WTC11 (cell line): ENCODE measurements around the gene FHIT. TPM values are rescaled to one million over a fixed set of nuclear protein-coding genes. Genes with fewer than 3 reads are reported as not detected.

Source experiments
- ATAC-seq: fragments of 200-7000 bp; cut with Tn5 transposase; 2 replicates; pipeline ENCODE4 v1.10.0; 2021; ENCODE audit warnings: mild to moderate bottlenecking, moderate library complexity
- CTCF ChIA-PET: fragments of 300-600 bp; sonication (Branson Sonifier 250); formaldehyde crosslinking; loops from one replicate; lab custom pipeline; 2021; ENCODE audit warnings: antibody characterized with exemption; lab: Charles Lee
- POLR2A ChIA-PET: fragments of 350-600 bp; sonication (Branson Sonifier 250); formaldehyde crosslinking; loops from one replicate; lab custom pipeline; 2021; ENCODE audit warnings: antibody characterized with exemption; lab: Charles Lee
- DNase-seq: peaks from one replicate; pipeline ENCODE4 v3.0.0; 2021; ENCODE audit warnings: low spot score
- H3K27ac Mint-ChIP-seq: 2 replicates; pipeline ENCODE4 v1.8.0; 2021; ENCODE audit warnings: mixed read lengths
- H3K27me3 Mint-ChIP-seq: 2 replicates; pipeline ENCODE4 v1.8.0; 2021; ENCODE audit warnings: low read depth, mild to moderate bottlenecking, moderate library complexity, mixed read lengths
- H3K36me3 Mint-ChIP-seq: 2 replicates; pipeline ENCODE4 v1.8.0; 2021; ENCODE audit warnings: mixed read lengths
- H3K4me1 Mint-ChIP-seq: 2 replicates; pipeline ENCODE4 v1.8.0; 2022; ENCODE audit warnings: mixed read lengths
- H3K4me3 Mint-ChIP-seq: 2 replicates; pipeline ENCODE4 v1.8.0; 2021; ENCODE audit warnings: mild to moderate bottlenecking, moderate library complexity, mixed read lengths
- H3K9me3 Mint-ChIP-seq: 2 replicates; pipeline ENCODE4 v1.8.0; 2021; ENCODE audit warnings: mixed read lengths
- ARID4B ChIP-seq: sonication (generic); formaldehyde crosslinking; IDR thresholded peaks from 2 replicates; pipeline ENCODE4 v1.8.0; 2023; ENCODE audit warnings: missing genetic modification reagents, mild to moderate bottlenecking, borderline replicate concordance
- ATF1 ChIP-seq: sonication (generic); formaldehyde crosslinking; IDR thresholded peaks from 2 replicates; pipeline ENCODE4 v1.8.1; 2023; ENCODE audit warnings: mild to moderate bottlenecking, moderate library complexity, missing genetic modification reagents
- ATF3 ChIP-seq: sonication (generic); formaldehyde crosslinking; conservative IDR thresholded peaks from 2 replicates; pipeline ENCODE4 v1.8.1; 2022; ENCODE audit warnings: mild to moderate bottlenecking, missing genetic modification reagents
- ESRRA ChIP-seq: sonication (generic); formaldehyde crosslinking; IDR thresholded peaks from 2 replicates; pipeline ENCODE4 v1.8.1; 2022; ENCODE audit warnings: mild to moderate bottlenecking, missing genetic modification reagents, borderline replicate concordance
- FOXP4 ChIP-seq: sonication (generic); formaldehyde crosslinking; IDR thresholded peaks from 2 replicates; pipeline ENCODE4 v1.8.0; 2022; ENCODE audit warnings: mild to moderate bottlenecking, missing genetic modification reagents
- GTF2I ChIP-seq: fragments of 250-450 bp; sonication (Bioruptor Pico); conservative IDR thresholded peaks from 2 replicates; pipeline ENCODE4 v1.4.0; 2021; ENCODE audit warnings: mild to moderate bottlenecking
- HMGA2 ChIP-seq: fragments of 250-450 bp; sonication (Bioruptor Pico); IDR thresholded peaks from 2 replicates; pipeline ENCODE4 v1.4.0; 2021; ENCODE audit warnings: mild to moderate bottlenecking, moderate library complexity
- IRF1 ChIP-seq: sonication (generic); formaldehyde crosslinking; IDR thresholded peaks from 2 replicates; pipeline ENCODE4 v1.8.0; 2023; ENCODE audit warnings: missing genetic modification reagents
- IRF2 ChIP-seq: sonication (generic); formaldehyde crosslinking; IDR thresholded peaks from 2 replicates; pipeline ENCODE4 v1.8.0; 2022; ENCODE audit warnings: low read depth, missing genetic modification reagents, borderline replicate concordance
- JUN ChIP-seq: sonication (generic); formaldehyde crosslinking; IDR thresholded peaks from 2 replicates; pipeline ENCODE4 v1.8.0; 2023; ENCODE audit warnings: mild to moderate bottlenecking, missing genetic modification reagents
- KAT7 ChIP-seq: sonication (generic); formaldehyde crosslinking; IDR thresholded peaks from 2 replicates; pipeline ENCODE4 v1.8.1; 2023; ENCODE audit warnings: missing genetic modification reagents, mild to moderate bottlenecking, borderline replicate concordance
- MLX ChIP-seq: sonication (generic); formaldehyde crosslinking; IDR thresholded peaks from 2 replicates; pipeline ENCODE4 v1.8.1; 2023; ENCODE audit warnings: mild to moderate bottlenecking, missing genetic modification reagents, moderate library complexity
- NFATC4 ChIP-seq: fragments of 250-450 bp; sonication (Bioruptor Pico); IDR thresholded peaks from 2 replicates; pipeline ENCODE4 v1.9.0; 2021; ENCODE audit warnings: mild to moderate bottlenecking
- NFE2L1 ChIP-seq: sonication (generic); formaldehyde crosslinking; IDR thresholded peaks from 2 replicates; pipeline ENCODE4 v1.8.1; 2023; ENCODE audit warnings: missing genetic modification reagents
- OVOL2 ChIP-seq: fragments of 250-450 bp; sonication (Bioruptor Pico); IDR thresholded peaks from 2 replicates; pipeline ENCODE4 v1.9.0; 2021; ENCODE audit warnings: mild to moderate bottlenecking, borderline replicate concordance
- RORB ChIP-seq: fragments of 250-450 bp; sonication (Bioruptor Pico); IDR thresholded peaks from 2 replicates; pipeline ENCODE4 v1.9.0; 2021; ENCODE audit warnings: mild to moderate bottlenecking
- SOX15 ChIP-seq: fragments of 250-450 bp; sonication (Bioruptor Pico); IDR thresholded peaks from 2 replicates; pipeline ENCODE4 v1.9.0; 2021; ENCODE audit warnings: mild to moderate bottlenecking
- TEAD1 ChIP-seq: sonication (generic); formaldehyde crosslinking; IDR thresholded peaks from 2 replicates; pipeline ENCODE4 v1.8.0; 2022; ENCODE audit warnings: mild to moderate bottlenecking, missing genetic modification reagents
- TEAD4 ChIP-seq: sonication (generic); formaldehyde crosslinking; IDR thresholded peaks from 2 replicates; pipeline ENCODE4 v1.8.0; 2022; ENCODE audit warnings: mild to moderate bottlenecking, missing genetic modification reagents
- USF2 ChIP-seq: sonication (generic); formaldehyde crosslinking; IDR thresholded peaks from 2 replicates; pipeline ENCODE4 v1.8.1; 2023; ENCODE audit warnings: mild to moderate bottlenecking, missing genetic modification reagents, moderate library complexity
- ZNF138 ChIP-seq: sonication (generic); formaldehyde crosslinking; conservative IDR thresholded peaks from 2 replicates; pipeline ENCODE4 v1.8.1; 2022; ENCODE audit warnings: mild to moderate bottlenecking, moderate library complexity, missing genetic modification reagents
- ZNF263 ChIP-seq: sonication (generic); formaldehyde crosslinking; IDR thresholded peaks from 2 replicates; pipeline ENCODE4 v1.8.1; 2022; ENCODE audit warnings: low read depth, mild to moderate bottlenecking, moderate library complexity, missing genetic modification reagents
- ZNF423 ChIP-seq: fragments of 250-450 bp; sonication (Bioruptor Pico); IDR thresholded peaks from 2 replicates; pipeline ENCODE4 v2.1.2; 2022; ENCODE audit warnings: mild to moderate bottlenecking, moderate library complexity
- total RNA-seq: library from RNA; stranded (reverse); gene quantifications from 3 replicates; pipeline ENCODE4 v1.2.3, GENCODE V29; 2021
- TF ChIP-seq, protein P1 (sequence below): sonication (generic); formaldehyde crosslinking; IDR thresholded peaks from 2 replicates; pipeline ENCODE4 v1.8.1; 2022; ENCODE audit warnings: low read depth, missing genetic modification reagents, borderline replicate concordance
- TF ChIP-seq, protein P2 (sequence below): fragments of 250-450 bp; sonication (Bioruptor Pico); IDR thresholded peaks from 2 replicates; pipeline ENCODE4 v1.9.0; 2021; ENCODE audit warnings: mild to moderate bottlenecking

FHIT gene
- total RNA-seq, 1 experiment from 2014 or later = 2.6 TPM

- H3K4me1 Mint-ChIP-seq = peaks cover 9% of the 10 kb centered on the region
- ATAC-seq (no peak), DNase-seq (no peak)
- TF ChIP-seq TEAD1 = no peak
- TF ChIP-seq ZNF263 (CRISPR knock-in tag) = no peak
- TF ChIP-seq ATF1 = no peak
- no peak for TF ChIP-seq ATF3 (CRISPR knock-in tag)
- no peak for TF ChIP-seq ZNF138 (CRISPR knock-in tag)
- TF ChIP-seq SOX15 = no peak
- no peak for TF ChIP-seq FOXP4
- TF ChIP-seq, protein P1, sequence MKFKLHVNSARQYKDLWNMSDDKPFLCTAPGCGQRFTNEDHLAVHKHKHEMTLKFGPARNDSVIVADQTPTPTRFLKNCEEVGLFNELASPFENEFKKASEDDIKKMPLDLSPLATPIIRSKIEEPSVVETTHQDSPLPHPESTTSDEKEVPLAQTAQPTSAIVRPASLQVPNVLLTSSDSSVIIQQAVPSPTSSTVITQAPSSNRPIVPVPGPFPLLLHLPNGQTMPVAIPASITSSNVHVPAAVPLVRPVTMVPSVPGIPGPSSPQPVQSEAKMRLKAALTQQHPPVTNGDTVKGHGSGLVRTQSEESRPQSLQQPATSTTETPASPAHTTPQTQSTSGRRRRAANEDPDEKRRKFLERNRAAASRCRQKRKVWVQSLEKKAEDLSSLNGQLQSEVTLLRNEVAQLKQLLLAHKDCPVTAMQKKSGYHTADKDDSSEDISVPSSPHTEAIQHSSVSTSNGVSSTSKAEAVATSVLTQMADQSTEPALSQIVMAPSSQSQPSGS (CRISPR knock-in tag) = no peak
- TF ChIP-seq NFE2L1 = no peak
- TF ChIP-seq RORB (CRISPR knock-in tag) = no peak
- ChIA-PET CTCF (no interaction called here), POLR2A (no interaction called here)
- H3K27ac Mint-ChIP-seq = no peak overlapping the region
- no peak overlapping the region for H3K4me3 Mint-ChIP-seq
- peaks cover 44% of the 10 kb centered on the region for H3K36me3 Mint-ChIP-seq
- peaks cover 45% of the 10 kb centered on the region for H3K9me3 Mint-ChIP-seq
- no peaks in the 10 kb centered on the region for H3K27me3 Mint-ChIP-seq
Observed at GRCh38 chr3:60707452-60708020, 543.7 kb downstream of the FHIT start.

DNA sequence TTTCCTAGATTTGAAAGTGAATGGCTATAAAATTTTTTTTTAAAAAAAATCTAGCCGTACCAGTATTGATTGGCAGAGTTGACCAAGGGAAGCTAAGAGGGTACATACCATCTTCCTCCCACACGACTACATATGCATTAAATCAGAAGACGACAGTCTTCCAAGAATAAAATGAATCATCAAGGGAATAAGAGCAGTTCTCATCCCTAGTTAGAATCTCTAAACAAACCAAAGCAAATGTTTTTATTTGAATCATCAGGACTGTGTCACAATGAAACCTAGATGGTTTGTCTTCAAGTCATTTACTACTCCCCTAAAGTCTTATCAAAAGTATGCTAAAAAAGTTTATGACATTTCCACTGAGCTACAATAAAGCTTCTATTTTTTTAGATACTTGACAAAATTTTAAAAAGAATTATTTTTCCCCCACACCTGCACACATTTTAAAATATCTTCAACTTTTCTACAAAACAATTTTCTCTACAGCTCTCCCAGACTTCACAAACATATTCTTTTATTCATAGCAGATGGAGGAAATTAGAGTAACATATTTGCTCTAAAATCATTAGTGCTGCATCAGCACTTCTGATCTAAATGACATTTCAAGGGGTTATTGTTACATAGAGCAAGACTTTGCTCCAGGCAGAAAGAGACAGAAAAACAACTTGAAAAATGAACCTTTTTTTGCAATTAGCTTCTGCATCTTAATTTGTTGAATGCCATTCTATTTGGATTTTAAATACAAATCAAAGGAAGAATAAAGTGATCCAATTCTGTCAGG, 547.1 kb downstream of the FHIT start:
- ChIA-PET CTCF (interaction anchor here (1.6 kb wide), 1 partner anchor 39 kb away, joined by 4 read pairs; no protein-coding TSS in a partner anchor), POLR2A (no interaction called here)
- Mint-ChIP-seq H3K9me3 (peaks cover 24% of the 10 kb centered on the region), H3K4me3 (no peak overlapping the region), H3K27ac (no peak overlapping the region), H3K27me3 (no peaks in the 10 kb centered on the region), H3K36me3 (peaks cover 22% of the 10 kb centered on the region), H3K4me1 (peaks cover 11% of the 10 kb centered on the region)
- DNase-seq (no peak), ATAC-seq (no peak)
- TF ChIP-seq ZNF423 = no peak
- no peak for TF ChIP-seq HMGA2
- TF ChIP-seq TEAD4 (CRISPR knock-in tag) = no peak
- no peak for TF ChIP-seq ESRRA (CRISPR knock-in tag)
- TF ChIP-seq IRF2 = no peak
- TF ChIP-seq NFATC4 (CRISPR knock-in tag) = no peak
- no peak for TF ChIP-seq GTF2I (CRISPR knock-in tag)
- TF ChIP-seq, protein P2, sequence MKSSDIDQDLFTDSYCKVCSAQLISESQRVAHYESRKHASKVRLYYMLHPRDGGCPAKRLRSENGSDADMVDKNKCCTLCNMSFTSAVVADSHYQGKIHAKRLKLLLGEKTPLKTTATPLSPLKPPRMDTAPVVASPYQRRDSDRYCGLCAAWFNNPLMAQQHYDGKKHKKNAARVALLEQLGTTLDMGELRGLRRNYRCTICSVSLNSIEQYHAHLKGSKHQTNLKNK (CRISPR knock-in tag) = no peak
- TF ChIP-seq IRF1 (CRISPR knock-in tag) = no peak
- no peak for TF ChIP-seq USF2 (CRISPR knock-in tag)
- no peak for TF ChIP-seq KAT7
- TF ChIP-seq ARID4B = no peak
- no peak for TF ChIP-seq MLX (CRISPR knock-in tag)
- no peak for TF ChIP-seq OVOL2 (CRISPR knock-in tag)
- no peak for TF ChIP-seq JUN (CRISPR knock-in tag)
